H1 (cell line): ENCODE data around the gene FRG2C. TPM values are rescaled to one million over a fixed set of nuclear protein-coding genes. Genes with fewer than 3 reads are reported as not detected.
"Not testable (repeated sequence)": the region's sequence is repeated elsewhere in the genome, so short reads cannot be mapped to it uniquely, and the experiment has no call there.

Source experiments
- CTCF ChIA-PET: fragments of 300-600 bp; sonication (Branson Sonifier 250); formaldehyde crosslinking; loops from one replicate; lab custom pipeline; 2021; ENCODE audit not compliant: partially characterized antibody; lab: Charles Lee
- POLR2A ChIA-PET: fragments of 300-600 bp; sonication (Branson Sonifier 250); formaldehyde crosslinking; loops from one replicate; lab custom pipeline; 2021; ENCODE audit warnings: inconsistent platforms; ENCODE audit not compliant: partially characterized antibody; lab: Charles Lee
- DNase-seq, 2 experiments: peaks; one replicate each; pipeline versions ENCODE4 v3.0.0 to v3.0.0-alpha.2; 2010 to 2022; ENCODE audit warnings: low spot score in 2 of 2, low read depth in 1 of 2, mixed read lengths in 1 of 2
- FAIRE-seq: peaks from 2 replicates; lab custom pipeline; 2011; peaks lifted over from hg19 to GRCh38; lab: Jason Lieb, UNC
- H2AFZ ChIP-seq: 2 replicates; pipeline ENCODE4 v1.8.1; 2012; ENCODE audit warnings: low read length, inconsistent platforms
- H2AK5ac ChIP-seq: 2 replicates; pipeline ENCODE4 v1.6.1; 2013; ENCODE audit warnings: low read depth, low read length
- H2BK120ac ChIP-seq: replicated peaks from 2 replicates; pipeline ENCODE3; 2013; ENCODE audit warnings: low read depth, low read length, inconsistent platforms
- H2BK12ac ChIP-seq: 2 replicates; pipeline ENCODE4 v1.6.1; 2013; ENCODE audit warnings: low read depth, low read length
- H2BK15ac ChIP-seq: 2 replicates; pipeline ENCODE4 v1.6.1; 2013; ENCODE audit warnings: low read length
- H2BK20ac ChIP-seq: 2 replicates; pipeline ENCODE4 v1.6.1; 2013; ENCODE audit warnings: low read length
- H2BK5ac ChIP-seq: 2 replicates; pipeline ENCODE4 v1.6.1; 2013; ENCODE audit warnings: low read depth, low read length
- H3K14ac ChIP-seq: 2 replicates; pipeline ENCODE4 v1.6.1; 2013; ENCODE audit warnings: inconsistent platforms; ENCODE audit not compliant: insufficient read length
- H3K18ac ChIP-seq: 2 replicates; pipeline ENCODE4 v1.6.1; 2013; ENCODE audit warnings: low read length; ENCODE audit errors: extremely low read depth
- H3K23ac ChIP-seq: 2 replicates; pipeline ENCODE4 v1.6.1; 2013; ENCODE audit warnings: inconsistent platforms; ENCODE audit not compliant: insufficient read length
- H3K23me2 ChIP-seq: 2 replicates; pipeline ENCODE4 v1.6.1; 2013; ENCODE audit warnings: low read depth, low read length
- H3K27ac ChIP-seq: 2 replicates; pipeline ENCODE4 v1.6.1; 2011; ENCODE audit warnings: low read depth, low read length, inconsistent platforms
- H3K27me3 ChIP-seq, 4 experiments: replicated peaks in 1 of 4; 1 replicate in 1 of 4; 2 replicates in 3 of 4; pipeline versions ENCODE4 v1.6.1 to v1.8.1; 2011 to 2013; ENCODE audit warnings: low read length in 3 of 4, mild to moderate bottlenecking in 3 of 4, inconsistent platforms in 2 of 4, mixed read lengths in 2 of 4, moderate library complexity in 1 of 4; ENCODE audit not compliant: control insufficient read depth in 3 of 4, insufficient read depth in 3 of 4; ENCODE audit errors: extremely low read depth in 1 of 4
- H3K36me3 ChIP-seq, 4 experiments: 2 replicates each; pipeline versions ENCODE4 v1.6.1 to v1.8.1; 2011 to 2013; ENCODE audit warnings: mild to moderate bottlenecking in 4 of 4, low read length in 3 of 4, moderate library complexity in 2 of 4, control low read depth in 1 of 4, inconsistent platforms in 1 of 4; ENCODE audit not compliant: insufficient read depth in 4 of 4, control insufficient read depth in 2 of 4
- H3K4ac ChIP-seq: replicated peaks from 2 replicates; pipeline ENCODE3; 2013; ENCODE audit warnings: low read length, low read depth, mixed read lengths, inconsistent platforms; ENCODE audit not compliant: insufficient read length
- H3K4me1 ChIP-seq, 4 experiments: replicated peaks in 1 of 4; 1 replicate in 1 of 4; 2 replicates in 3 of 4; pipeline versions ENCODE4 v1.6.1 to v1.8.1; 2011 to 2013; ENCODE audit warnings: low read length in 3 of 4, inconsistent platforms in 2 of 4, mixed read lengths in 1 of 4; ENCODE audit not compliant: insufficient read depth in 4 of 4, control insufficient read depth in 3 of 4
- H3K4me2 ChIP-seq, 2 experiments: 2 replicates each; pipeline versions ENCODE4 v1.6.1 to v1.8.1; 2011 to 2013; ENCODE audit warnings: low read depth in 2 of 2, low read length in 2 of 2, control low read depth in 1 of 2, inconsistent platforms in 1 of 2, mild to moderate bottlenecking in 1 of 2; ENCODE audit not compliant: insufficient read depth in 1 of 2
- H3K4me3 ChIP-seq, 4 experiments: fragments of 200-600, 300-600 bp in 1 of 4; sonication (generic), shearing (Covaris generic), sonication (Bioruptor Twin) in 1 of 4; 2 replicates each; pipeline versions ENCODE4 v1.5.1 to v1.8.1; 2011 to 2016; ENCODE audit warnings: low read length in 4 of 4, low read depth in 3 of 4, control low read depth in 2 of 4, inconsistent platforms in 2 of 4, mild to moderate bottlenecking in 2 of 4, mixed read lengths in 1 of 4, moderate library complexity in 1 of 4; ENCODE audit not compliant: insufficient read depth in 2 of 4; ENCODE audit errors: extremely low read depth in 1 of 4
- H3K56ac ChIP-seq: replicated peaks from 2 replicates; pipeline ENCODE3; 2013; ENCODE audit warnings: low read depth, mild to moderate bottlenecking, mixed read lengths, low read length, inconsistent platforms; ENCODE audit not compliant: insufficient read length
- H3K79me1 ChIP-seq: 2 replicates; pipeline ENCODE4 v1.6.1; 2013; ENCODE audit warnings: low read depth, low read length, control low read depth
- H3K79me2 ChIP-seq, 2 experiments: 2 replicates each; pipeline versions ENCODE4 v1.6.1 to v1.8.1; 2012 to 2013; ENCODE audit warnings: low read length in 2 of 2, mild to moderate bottlenecking in 2 of 2, inconsistent platforms in 1 of 2; ENCODE audit not compliant: insufficient read depth in 2 of 2, control insufficient read depth in 1 of 2
- H3K9ac ChIP-seq, 4 experiments: replicated peaks in 1 of 4; 1 replicate in 1 of 4; 2 replicates in 3 of 4; pipeline versions ENCODE4 v1.6.1 to v1.8.1; 2011 to 2013; ENCODE audit warnings: low read depth in 3 of 4, low read length in 3 of 4, control low read depth in 2 of 4, mild to moderate bottlenecking in 2 of 4, moderate library complexity in 2 of 4, inconsistent platforms in 1 of 4; ENCODE audit errors: extremely low read depth in 1 of 4
- H3K9me3 ChIP-seq, 2 experiments: 2 replicates each; pipeline versions ENCODE4 v1.6.1 to v1.8.1; 2012 to 2013; ENCODE audit warnings: mild to moderate bottlenecking in 2 of 2, moderate library complexity in 2 of 2, control low read depth in 1 of 2, inconsistent platforms in 1 of 2, low read depth in 1 of 2, low read length in 1 of 2, mixed read lengths in 1 of 2; ENCODE audit not compliant: insufficient read depth in 2 of 2
- H4K20me1 ChIP-seq, 2 experiments: replicated peaks in 1 of 2; 2 replicates each; pipeline versions ENCODE3 to v1.8.1; 2011 to 2013; ENCODE audit warnings: inconsistent platforms in 2 of 2, low read length in 2 of 2, mild to moderate bottlenecking in 1 of 2; ENCODE audit not compliant: insufficient read depth in 2 of 2, control insufficient read depth in 1 of 2
- H4K5ac ChIP-seq: 2 replicates; pipeline ENCODE4 v1.6.1; 2013; ENCODE audit warnings: low read length, low read depth, mixed read lengths, inconsistent platforms; ENCODE audit not compliant: insufficient read length
- H4K8ac ChIP-seq: 2 replicates; pipeline ENCODE4 v1.8.0; 2013; ENCODE audit warnings: mild to moderate bottlenecking, moderate library complexity, low read length, inconsistent platforms; ENCODE audit not compliant: insufficient read depth; ENCODE audit errors: extremely low read depth
- H4K91ac ChIP-seq: replicated peaks from 2 replicates; pipeline ENCODE3; 2013; ENCODE audit warnings: low read length, mixed read lengths, inconsistent platforms; ENCODE audit not compliant: insufficient read length
- WGBS, 2 experiments: shearing (Covaris generic) in 1 of 2; methylation state at CpG; one replicate each; pipeline versions ENCODE4 v1.1.6 to v1.1.7; 2013 to 2015; ENCODE audit warnings: low lambda C conversion rate in 2 of 2, mixed read lengths in 2 of 2, inconsistent platforms in 1 of 2, low coverage in 1 of 2, missing lambda C conversion rate in 1 of 2; ENCODE audit not compliant: insufficient replicate concordance in 2 of 2, insufficient coverage in 1 of 2, insufficient read length in 1 of 2; ENCODE audit errors: extremely low coverage in 1 of 2, missing lambda C conversion rate in 1 of 2; 5-methylcytosine and 5-hydroxymethylcytosine counted together
- polyA plus RNA-seq, 7 experiments: library from polyadenylated mRNA; depleted of rRNA in 3 of 7; stranded (reverse) in 5 of 7; unstranded in 2 of 7; fragments of >200 nt in 5 of 7; fragments of 200-250 nt in 2 of 7; gene quantifications; 1 replicate in 5 of 7; 2 replicates in 1 of 7; 4 replicates in 1 of 7; pipeline versions ENCODE4 v1.2.1 to v1.2.3, GENCODE V29; 2011 to 2013; ENCODE audit warnings: missing spikeins in 2 of 7, mixed read lengths in 2 of 7
- total RNA-seq: library from RNA; stranded (reverse); fragmentation: NEBNext Ultra II Directional; extraction: Animal tissue kit (Norgen Biotek cat#: 25700); gene quantifications from 2 replicates; pipeline ENCODE4 v1.2.1, GENCODE V29; 2021

Gene FRG2C
- total and polyA plus RNA-seq, 2 of the 8 experiments (the other 6 are each of a cell fraction or from before 2014, with no cell fraction given), result not detected

GRCh38 chr3:75655956-75656355 lies 8.2 kb upstream of the FRG2C start:
- H3K79me2 ChIP-seq, H2BK15ac ChIP-seq, H3K23me2 ChIP-seq, DNase-seq, H3K9ac ChIP-seq, H3K23ac ChIP-seq, H4K5ac ChIP-seq, H2BK120ac ChIP-seq, H3K4me1 ChIP-seq, FAIRE-seq, CTCF ChIA-PET, H4K91ac ChIP-seq, H2AFZ ChIP-seq, H3K14ac ChIP-seq, H3K27ac ChIP-seq, H3K79me1 ChIP-seq, H3K4ac ChIP-seq, H3K9me3 ChIP-seq, H3K56ac ChIP-seq, H2BK5ac ChIP-seq, H3K18ac ChIP-seq, H4K20me1 ChIP-seq, H3K36me3 ChIP-seq, H2AK5ac ChIP-seq, H2BK20ac ChIP-seq, H4K8ac ChIP-seq, H2BK12ac ChIP-seq: not testable (repeated sequence)
- POLR2A ChIA-PET, result interaction anchor here (1.4 kb wide), 1 partner anchor 14 kb away, joined by 4 read pairs; no protein-coding TSS in a partner anchor
- Histone ChIP-seq H3K4me2 (peak overlapping the region; percentile 45 to 88), H3K4me3 (peak overlapping the region; percentile 9 to 61 (median 31); a peak in 5 of 8 replicates), H3K27me3 (peaks cover 17 to 42% (median 31%) of the 10 kb centered on the region in 4 experiments)
- 12% methylated on average over 7 of the region's 7 CpGs; no CpG with 5 or more reads in 1 of the 2 experiments for WGBS, 2 experiments
